DND-41 (cell line): ENCODE measurements around the gene NXN.

Experiments used
- ATAC-seq: fragments of 200-7000 bp; cut with Tn5 transposase; 3 replicates; pipeline ENCODE4 v1.9.1; 2021; ENCODE audit warnings: low read depth; ENCODE audit not compliant: insufficient read depth
- DNase-seq: peaks from one replicate; pipeline ENCODE4 v3.0.0-alpha.2; 2020
- H2AFZ ChIP-seq: 2 replicates; pipeline ENCODE4 v1.6.0; 2012; ENCODE audit warnings: low read depth, low read length
- H3K27ac ChIP-seq: 2 replicates; pipeline ENCODE4 v1.5.1; 2012; ENCODE audit warnings: low read length, inconsistent platforms
- H3K27me3 ChIP-seq: fragments of 200-600 bp; sonication (generic); 2 replicates; pipeline ENCODE4 v1.6.0; 2012; ENCODE audit warnings: low read length, mild to moderate bottlenecking, inconsistent platforms; ENCODE audit not compliant: insufficient read depth, poor library complexity
- H3K36me3 ChIP-seq: 2 replicates; pipeline ENCODE4 v1.5.1; 2012; ENCODE audit warnings: low read length, inconsistent platforms; ENCODE audit not compliant: insufficient read depth
- H3K4me1 ChIP-seq: 2 replicates; pipeline ENCODE4 v1.5.1; 2012; ENCODE audit warnings: mild to moderate bottlenecking, low read length; ENCODE audit not compliant: insufficient read depth
- H3K4me2 ChIP-seq: 2 replicates; pipeline ENCODE4 v1.6.0; 2012; ENCODE audit warnings: mild to moderate bottlenecking, moderate library complexity, low read length, inconsistent platforms; ENCODE audit not compliant: insufficient read depth
- H3K4me3 ChIP-seq, 2 experiments: fragments of 200-600 bp in 1 of 2; shearing (Covaris generic) in 1 of 2; 2 replicates each; pipeline ENCODE4 v1.5.1; 2012 to 2016; ENCODE audit warnings: inconsistent platforms in 2 of 2, low read length in 2 of 2, mild to moderate bottlenecking in 2 of 2, low read depth in 1 of 2, moderate library complexity in 1 of 2
- H3K79me2 ChIP-seq: 2 replicates; pipeline ENCODE4 v1.6.0; 2012; ENCODE audit warnings: low read length, inconsistent platforms; ENCODE audit not compliant: insufficient read depth
- H3K9ac ChIP-seq: 2 replicates; pipeline ENCODE4 v1.6.0; 2012; ENCODE audit warnings: low read depth, mild to moderate bottlenecking, inconsistent platforms, low read length, moderate library complexity
- H3K9me3 ChIP-seq: 2 replicates; pipeline ENCODE4 v1.5.1; 2012; ENCODE audit warnings: low read length, moderate library complexity, mild to moderate bottlenecking, inconsistent platforms; ENCODE audit not compliant: insufficient read depth, severe bottlenecking
- H4K20me1 ChIP-seq: 2 replicates; pipeline ENCODE4 v1.6.0; 2012; ENCODE audit warnings: low read length; ENCODE audit not compliant: insufficient read depth
- EZH2 ChIP-seq: IDR thresholded peaks from 3 replicates; pipeline ENCODE4 v1.6.1; 2012; ENCODE audit warnings: borderline replicate concordance, low read depth, mild to moderate bottlenecking, moderate library complexity, low read length, inconsistent platforms; ENCODE audit not compliant: severe bottlenecking
- TF ChIP-seq, protein P1 (sequence below): IDR thresholded peaks from 2 replicates; pipeline ENCODE4 v1.5.1; 2012; ENCODE audit warnings: borderline replicate concordance, low read length, moderate library complexity, mild to moderate bottlenecking; ENCODE audit not compliant: poor library complexity, severe bottlenecking; ENCODE audit errors: extremely low read depth

NXN gene

DNA sequence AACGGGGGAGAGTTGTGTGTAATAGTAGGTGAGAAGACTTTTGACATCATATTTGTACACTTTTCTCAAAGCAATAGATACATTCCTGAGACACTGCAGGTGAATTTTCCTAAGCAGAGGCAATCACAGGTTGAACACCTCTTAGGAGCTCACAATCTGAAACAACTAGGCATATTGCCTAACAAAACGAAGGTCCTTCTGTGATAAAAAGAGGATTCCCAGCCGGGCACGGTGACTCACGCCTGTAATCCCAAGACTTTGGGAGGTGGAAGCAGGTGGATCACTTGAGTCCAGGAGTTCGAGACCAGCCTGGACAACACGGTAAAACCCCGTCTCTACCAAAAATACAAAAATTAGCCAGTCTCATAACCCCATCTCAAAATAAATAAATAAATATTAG, 17.4 kb downstream of the NXN start:
- TF ChIP-seq EZH2, result no peak
- TF ChIP-seq, protein P1, sequence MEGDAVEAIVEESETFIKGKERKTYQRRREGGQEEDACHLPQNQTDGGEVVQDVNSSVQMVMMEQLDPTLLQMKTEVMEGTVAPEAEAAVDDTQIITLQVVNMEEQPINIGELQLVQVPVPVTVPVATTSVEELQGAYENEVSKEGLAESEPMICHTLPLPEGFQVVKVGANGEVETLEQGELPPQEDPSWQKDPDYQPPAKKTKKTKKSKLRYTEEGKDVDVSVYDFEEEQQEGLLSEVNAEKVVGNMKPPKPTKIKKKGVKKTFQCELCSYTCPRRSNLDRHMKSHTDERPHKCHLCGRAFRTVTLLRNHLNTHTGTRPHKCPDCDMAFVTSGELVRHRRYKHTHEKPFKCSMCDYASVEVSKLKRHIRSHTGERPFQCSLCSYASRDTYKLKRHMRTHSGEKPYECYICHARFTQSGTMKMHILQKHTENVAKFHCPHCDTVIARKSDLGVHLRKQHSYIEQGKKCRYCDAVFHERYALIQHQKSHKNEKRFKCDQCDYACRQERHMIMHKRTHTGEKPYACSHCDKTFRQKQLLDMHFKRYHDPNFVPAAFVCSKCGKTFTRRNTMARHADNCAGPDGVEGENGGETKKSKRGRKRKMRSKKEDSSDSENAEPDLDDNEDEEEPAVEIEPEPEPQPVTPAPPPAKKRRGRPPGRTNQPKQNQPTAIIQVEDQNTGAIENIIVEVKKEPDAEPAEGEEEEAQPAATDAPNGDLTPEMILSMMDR, result no peak
- Histone ChIP-seq H3K27me3 (peaks cover 3% of the 10 kb centered on the region), H3K4me3 (no peak overlapping the region), H3K4me1 (no peaks in the 10 kb centered on the region), H4K20me1 (no peaks in the 10 kb centered on the region), H3K27ac (no peak overlapping the region), H3K36me3 (no peaks in the 10 kb centered on the region), H2AFZ (no peak overlapping the region), H3K79me2 (no peaks in the 10 kb centered on the region), H3K9me3 (no peaks in the 10 kb centered on the region), H3K4me2 (no peak overlapping the region), H3K9ac (no peak overlapping the region)
- DNase-seq (no peak), ATAC-seq (no peak)

DNA sequence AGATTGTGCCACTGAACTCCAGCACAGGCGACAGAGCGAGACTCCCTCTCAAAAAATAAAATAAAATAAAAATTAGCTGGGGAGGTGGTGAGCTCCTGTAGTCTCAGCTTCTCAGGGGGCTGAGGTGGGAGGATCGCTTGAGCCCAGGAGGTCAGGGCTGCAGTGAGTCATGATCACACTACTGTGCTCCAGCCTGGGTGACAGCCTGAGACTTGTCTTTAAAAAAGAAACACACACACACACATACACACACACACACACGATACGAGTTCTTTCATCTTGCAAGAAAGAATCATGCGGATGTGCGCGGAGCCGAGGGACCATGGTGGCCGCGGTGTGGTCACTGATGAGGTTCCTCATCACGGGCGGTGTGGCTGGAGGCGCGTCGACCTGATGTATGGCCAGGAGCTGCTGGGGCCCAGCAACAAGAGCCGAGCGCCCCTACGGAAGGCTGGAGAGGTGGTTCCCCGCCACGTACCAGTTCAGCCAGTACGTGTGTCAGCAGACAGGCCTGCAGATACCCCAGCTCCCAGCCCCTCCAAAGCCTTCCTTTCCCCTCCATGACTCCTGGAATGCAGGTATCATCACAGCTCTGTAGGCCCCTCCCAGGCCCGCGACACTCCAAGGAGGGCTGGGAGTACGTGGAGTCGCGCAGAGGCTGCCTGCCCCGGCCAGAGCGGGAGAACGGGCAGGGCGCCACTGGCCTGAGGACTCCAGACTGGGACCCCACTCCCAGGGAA, 20.7 kb downstream of the NXN start:
- Histone ChIP-seq H3K9me3 (no peaks in the 10 kb centered on the region), H2AFZ (no peak overlapping the region), H3K9ac (no peak overlapping the region), H3K4me3 (no peak overlapping the region), H3K4me2 (no peak overlapping the region), H4K20me1 (no peaks in the 10 kb centered on the region), H3K79me2 (no peaks in the 10 kb centered on the region), H3K27me3 (peaks cover 3% of the 10 kb centered on the region), H3K27ac (no peak overlapping the region), H3K4me1 (no peaks in the 10 kb centered on the region), H3K36me3 (no peaks in the 10 kb centered on the region)
- no peak for DNase-seq
- TF ChIP-seq, protein P1, result no peak
- TF ChIP-seq EZH2, result no peak
- no peak for ATAC-seq

DNA sequence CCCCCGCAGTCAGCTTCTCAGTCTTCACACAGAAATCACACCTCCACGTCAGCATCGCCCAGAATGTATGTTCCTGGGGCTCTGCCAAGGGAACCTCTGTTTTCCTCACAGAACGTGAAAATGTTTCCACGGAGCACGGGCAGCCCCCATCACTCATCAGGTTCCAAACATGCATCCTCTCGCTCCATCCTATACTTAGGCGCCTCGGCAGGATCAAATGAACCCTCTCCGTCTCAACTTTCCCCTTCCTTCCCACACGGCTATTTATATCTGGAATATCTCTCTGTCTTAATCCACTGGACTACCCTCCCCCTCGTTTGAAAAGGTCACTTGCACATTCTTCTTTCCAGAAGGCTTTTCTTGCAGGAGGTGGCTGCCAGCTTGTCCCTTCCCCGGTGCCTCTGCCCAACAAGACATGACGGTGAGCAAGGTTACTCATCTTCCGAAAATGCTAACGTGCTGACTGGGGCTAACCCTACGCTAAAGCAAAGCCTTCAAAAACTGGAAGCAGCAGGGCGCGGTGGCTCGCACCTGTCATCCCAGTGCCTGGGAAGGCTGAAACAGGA, 21.6 kb downstream of the NXN start:
- Histone ChIP-seq H3K27ac (no peak overlapping the region), H2AFZ (no peak overlapping the region), H4K20me1 (no peaks in the 10 kb centered on the region), H3K79me2 (no peaks in the 10 kb centered on the region), H3K27me3 (peaks cover 3% of the 10 kb centered on the region), H3K36me3 (no peaks in the 10 kb centered on the region), H3K4me2 (no peak overlapping the region), H3K9ac (no peak overlapping the region), H3K9me3 (no peaks in the 10 kb centered on the region), H3K4me1 (no peaks in the 10 kb centered on the region), H3K4me3 (no peak overlapping the region)
- TF ChIP-seq, protein P1, result no peak
- no peak for TF ChIP-seq EZH2
- DNase-seq (no peak), ATAC-seq (no peak)
